ENCODE measurements around the gene ZFHX2. TPM values are rescaled to one million over a fixed set of nuclear protein-coding genes. Genes with fewer than 3 reads are reported as not detected.
A peak's percentile ranks its signal among the peaks of the same experiment; 100 is the strongest.

The ZFHX2 gene
- total and polyA plus RNA-seq, 2 of the 13 experiments (the other 11 are each of a cell fraction or from before 2014, with no cell fraction given), result 0.17 to 0.44 TPM

GRCh38 chr14:23600322-23600707 lies 48.8 kb upstream of the ZFHX2 start (continued):
- TF ChIP-seq BCL6 (CRISPR knock-in tag; IDR thresholded peaks at IDR 0.05) (no peak), DNMT1 (CRISPR knock-in tag; IDR thresholded peaks at IDR 0.05) (peak; percentile 74; the same call in 1 of the 2 replicates), ZBTB1 (CRISPR knock-in tag; IDR thresholded peaks at IDR 0.05; ENCODE audit: borderline replicate concordance) (no peak), KDM3A (CRISPR knock-in tag; IDR thresholded peaks at IDR 0.05; ENCODE audit: low read depth) (no peak), ZNF580 (CRISPR knock-in tag; IDR thresholded peaks at IDR 0.05; ENCODE audit: borderline replicate concordance, low read depth) (no peak), GABPA (IDR thresholded peaks at IDR 0.05; ENCODE audit: low read depth, low read length) (no peak), GABPA (CRISPR knock-in tag; IDR thresholded peaks at IDR 0.05; ENCODE audit: low read depth) (no peak), SNAPC2 (CRISPR knock-in tag; IDR thresholded peaks at IDR 0.05) (peak; percentile 63; the same call in 1 of the 2 replicates), SIX4 (CRISPR knock-in tag; IDR thresholded peaks at IDR 0.05) (no peak), YEATS4 (CRISPR knock-in tag; IDR thresholded peaks at IDR 0.05; ENCODE audit: borderline replicate concordance) (no peak), UBTF (CRISPR knock-in tag; IDR thresholded peaks at IDR 0.05) (no peak), ZNF7 (CRISPR knock-in tag; IDR thresholded peaks at IDR 0.05) (no peak), CHD4 (IDR thresholded peaks at IDR 0.05; ENCODE audit: borderline replicate concordance, low read length) (0 out of 2 replicates have a peak, but pooled peaks have one; percentile 16), ZNF468 (CRISPR knock-in tag; IDR thresholded peaks at IDR 0.05) (no peak), ZNF124 (CRISPR knock-in tag; IDR thresholded peaks at IDR 0.05) (0 out of 2 replicates have a peak, but pooled peaks have one; percentile 12), KLF9 (CRISPR knock-in tag; IDR thresholded peaks at IDR 0.05; ENCODE audit: low read depth) (no peak), NFRKB (IDR thresholded peaks at IDR 0.05) (no peak), HBP1 (CRISPR knock-in tag; IDR thresholded peaks at IDR 0.05; ENCODE audit: low read depth) (0 out of 2 replicates have a peak, but pooled peaks have one; percentile 24), ZC3H13 (CRISPR knock-in tag; IDR thresholded peaks at IDR 0.05) (0 out of 2 replicates have a peak, but pooled peaks have one; percentile 39), ZNF800 (CRISPR knock-in tag; IDR thresholded peaks at IDR 0.05) (no peak), GATAD1 (CRISPR knock-in tag; IDR thresholded peaks at IDR 0.05) (no peak), ZNF841 (CRISPR knock-in tag; IDR thresholded peaks at IDR 0.05; ENCODE audit: borderline replicate concordance) (no peak), BCL3 (CRISPR knock-in tag; IDR thresholded peaks at IDR 0.05) (no peak), ZNF749 (CRISPR knock-in tag; IDR thresholded peaks at IDR 0.05; ENCODE audit: borderline replicate concordance) (no peak), ZNF652 (CRISPR knock-in tag; IDR thresholded peaks at IDR 0.05; ENCODE audit: borderline replicate concordance, low read depth) (peak; percentile 83), ZBTB20 (CRISPR knock-in tag; IDR thresholded peaks at IDR 0.05; ENCODE audit: borderline replicate concordance, low read depth) (peak; percentile 24; the same call in 1 of the 2 replicates)

All from HepG2 (cell line).